Testis (tissue), 2 donors: ENCODE results near the gene RASGRF2.

Experiments used
- POLR2A ChIP-seq: fragments of 450-650 bp; IDR thresholded peaks from one replicate; pipeline ENCODE4 v1.6.1; 2017; ENCODE audit warnings: antibody characterized with exemption, mild to moderate bottlenecking, moderate library complexity
- TF ChIP-seq, protein P1 (sequence below), 3 experiments: fragments of 450-650 bp in 2 of 3; fragments of 200-600 bp in 1 of 3; sonication (generic) in 1 of 3; IDR thresholded peaks; one replicate each; pipeline ENCODE4 v1.5.1; 2016 to 2019; ENCODE audit warnings: antibody characterized with exemption in 3 of 3, mild to moderate bottlenecking in 2 of 3, moderate library complexity in 1 of 3

- TF ChIP-seq, protein P1, sequence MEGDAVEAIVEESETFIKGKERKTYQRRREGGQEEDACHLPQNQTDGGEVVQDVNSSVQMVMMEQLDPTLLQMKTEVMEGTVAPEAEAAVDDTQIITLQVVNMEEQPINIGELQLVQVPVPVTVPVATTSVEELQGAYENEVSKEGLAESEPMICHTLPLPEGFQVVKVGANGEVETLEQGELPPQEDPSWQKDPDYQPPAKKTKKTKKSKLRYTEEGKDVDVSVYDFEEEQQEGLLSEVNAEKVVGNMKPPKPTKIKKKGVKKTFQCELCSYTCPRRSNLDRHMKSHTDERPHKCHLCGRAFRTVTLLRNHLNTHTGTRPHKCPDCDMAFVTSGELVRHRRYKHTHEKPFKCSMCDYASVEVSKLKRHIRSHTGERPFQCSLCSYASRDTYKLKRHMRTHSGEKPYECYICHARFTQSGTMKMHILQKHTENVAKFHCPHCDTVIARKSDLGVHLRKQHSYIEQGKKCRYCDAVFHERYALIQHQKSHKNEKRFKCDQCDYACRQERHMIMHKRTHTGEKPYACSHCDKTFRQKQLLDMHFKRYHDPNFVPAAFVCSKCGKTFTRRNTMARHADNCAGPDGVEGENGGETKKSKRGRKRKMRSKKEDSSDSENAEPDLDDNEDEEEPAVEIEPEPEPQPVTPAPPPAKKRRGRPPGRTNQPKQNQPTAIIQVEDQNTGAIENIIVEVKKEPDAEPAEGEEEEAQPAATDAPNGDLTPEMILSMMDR (IDR thresholded peaks at IDR 0.05) = no peak
- no peak for TF ChIP-seq POLR2A
These were observed 204.3 kb downstream of the RASGRF2 start for GRCh38 chr5:81164476-81164875.
